ENCODE data around the gene GPC6. TPM values are rescaled to one million over a fixed set of nuclear protein-coding genes. Genes with fewer than 3 reads are reported as not detected.

GPC6 gene
- total and polyA plus RNA-seq, 2 donors (not counting 3 experiments of a cell fraction or from before 2014, with no cell fraction given): 0.01 TPM; not detected in 1

DNA sequence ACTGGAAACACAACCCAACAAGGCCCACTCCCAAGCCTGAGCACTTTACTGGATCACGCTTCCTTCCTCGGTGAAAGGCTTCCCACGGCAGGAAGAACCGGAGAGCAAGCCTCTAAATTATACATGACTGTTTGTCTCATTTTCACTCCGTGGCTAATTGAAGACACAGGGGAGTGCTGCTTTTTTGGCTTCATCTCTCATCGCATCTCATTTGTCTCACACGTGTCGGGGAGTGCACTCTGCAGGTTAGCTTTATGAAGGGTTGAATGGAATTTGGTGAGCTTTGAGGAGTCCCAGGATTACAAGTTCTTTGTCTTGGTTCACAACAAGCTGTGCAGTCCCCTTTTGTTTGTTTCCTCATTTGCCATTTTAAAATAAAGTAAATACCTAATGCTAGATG, 544.6 kb downstream of the GPC6 start:
- no peak overlapping the region for H3K9ac ChIP-seq (replicated peaks; ENCODE audit: extremely low read depth, insufficient read depth, low read length)

More for the DNA sequence above, 544.6 kb downstream of the GPC6 start:
- TF ChIP-seq JUN (IDR thresholded peaks at IDR 0.05; ENCODE audit: borderline replicate concordance, insufficient read depth, insufficient read length, low read depth) (no peak), FOS (IDR thresholded peaks at IDR 0.05; ENCODE audit: borderline replicate concordance, insufficient read depth, low read length) (no peak), POLR2A (IDR thresholded peaks at IDR 0.05; ENCODE audit: low read depth, low read length) (no peak), MYC (IDR thresholded peaks at IDR 0.05; ENCODE audit: low read depth, low read length) (no peak), POLR2AphosphoS5 (IDR thresholded peaks at IDR 0.05; ENCODE audit: insufficient read depth, low read depth, low read length) (no peak), EZH2 (IDR thresholded peaks at IDR 0.05; ENCODE audit: borderline replicate concordance, low read depth, low read length, severe bottlenecking) (no peak), MAX (IDR thresholded peaks at IDR 0.05; ENCODE audit: insufficient read depth, insufficient read length) (no peak), GATA2 (IDR thresholded peaks at IDR 0.05; ENCODE audit: insufficient read depth, insufficient read length, low read depth, low read length) (no peak)
- TF ChIP-seq, protein P1, sequence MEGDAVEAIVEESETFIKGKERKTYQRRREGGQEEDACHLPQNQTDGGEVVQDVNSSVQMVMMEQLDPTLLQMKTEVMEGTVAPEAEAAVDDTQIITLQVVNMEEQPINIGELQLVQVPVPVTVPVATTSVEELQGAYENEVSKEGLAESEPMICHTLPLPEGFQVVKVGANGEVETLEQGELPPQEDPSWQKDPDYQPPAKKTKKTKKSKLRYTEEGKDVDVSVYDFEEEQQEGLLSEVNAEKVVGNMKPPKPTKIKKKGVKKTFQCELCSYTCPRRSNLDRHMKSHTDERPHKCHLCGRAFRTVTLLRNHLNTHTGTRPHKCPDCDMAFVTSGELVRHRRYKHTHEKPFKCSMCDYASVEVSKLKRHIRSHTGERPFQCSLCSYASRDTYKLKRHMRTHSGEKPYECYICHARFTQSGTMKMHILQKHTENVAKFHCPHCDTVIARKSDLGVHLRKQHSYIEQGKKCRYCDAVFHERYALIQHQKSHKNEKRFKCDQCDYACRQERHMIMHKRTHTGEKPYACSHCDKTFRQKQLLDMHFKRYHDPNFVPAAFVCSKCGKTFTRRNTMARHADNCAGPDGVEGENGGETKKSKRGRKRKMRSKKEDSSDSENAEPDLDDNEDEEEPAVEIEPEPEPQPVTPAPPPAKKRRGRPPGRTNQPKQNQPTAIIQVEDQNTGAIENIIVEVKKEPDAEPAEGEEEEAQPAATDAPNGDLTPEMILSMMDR (IDR thresholded peaks at IDR 0.05; ENCODE audit: extremely low read depth in 1 of 2, insufficient read depth in 1 of 2, low read depth in 1 of 2, low read length in 2 of 2): no peak
- Histone ChIP-seq H3K27me3 (ENCODE audit: control insufficient read depth in 2 of 2, insufficient read depth in 2 of 2, low read length in 2 of 2) (no peaks in the 10 kb centered on the region), H3K9me3 (replicated peaks; ENCODE audit: control insufficient read depth, insufficient read depth, low read length) (no peaks in the 10 kb centered on the region), H3K4me2 (ENCODE audit: insufficient read depth, low read length) (no peak overlapping the region), H3K4me1 (ENCODE audit: control insufficient read depth, extremely low read depth, insufficient read depth, low read length) (no peaks in the 10 kb centered on the region), H3K79me2 (ENCODE audit: control insufficient read depth, insufficient read depth, low read length) (no peaks in the 10 kb centered on the region), H3K36me3 (ENCODE audit: control insufficient read depth in 2 of 2, extremely low read depth in 1 of 2, insufficient read depth in 2 of 2, low read length in 2 of 2) (no peaks in the 10 kb centered on the region), H4K20me1 (replicated peaks; ENCODE audit: control insufficient read depth, extremely low read depth, insufficient read depth, low read length) (no peaks in the 10 kb centered on the region), H3K4me3 (replicated peaks in 1 of 3; ENCODE audit: insufficient read depth in 1 of 3, low read depth in 1 of 3, low read length in 3 of 3) (no peak overlapping the region), H2AFZ (ENCODE audit: low read depth, low read length) (no peak overlapping the region), H3K27ac (ENCODE audit: insufficient read depth, low read depth, low read length) (no peak overlapping the region), H3K9me1 (replicated peaks; ENCODE audit: control insufficient read depth, extremely low read depth, insufficient read depth, low read length) (no peaks in the 10 kb centered on the region)
- dilution Hi-C loops (cut with MboI; ENCODE audit: extremely low pct_ligation_motif_present, low sequenced_read_pairs): no loop called here
- no peak for DNase-seq (ENCODE audit: low read depth, low spot score)
- ChIA-PET CTCF (no interaction called here), POLR2A (no interaction called here)
- intact Hi-C loops (cut with micrococcal nuclease): no loop called here
- FAIRE-seq: no peak
- BruUV-seq (replicated peaks): no TSS peak

Data from endothelial cell of umbilical vein (primary cell).